ENCODE measurements around the gene CYFIP1.

The CYFIP1 gene

DNA sequence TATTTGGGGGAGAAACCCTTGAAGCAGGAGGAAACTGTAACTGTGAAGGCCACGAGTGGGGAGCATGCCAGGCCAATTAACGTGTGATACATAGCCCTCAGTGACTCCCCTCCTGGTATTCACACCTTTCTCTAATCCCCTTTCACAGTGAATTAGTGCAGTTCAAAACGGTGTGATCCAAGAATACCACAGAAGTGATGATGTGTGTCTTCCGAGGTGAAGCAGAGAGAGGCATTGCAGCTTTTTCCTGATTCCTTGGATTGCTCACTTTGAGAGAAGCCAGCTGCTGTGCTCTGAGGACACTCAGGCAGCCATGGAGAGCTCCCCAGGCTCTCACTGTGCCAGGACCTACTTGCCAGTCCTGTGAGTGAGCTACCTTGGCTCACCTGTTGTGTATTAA lies 124.4 kb downstream of the CYFIP1 start:
- no peak overlapping the region for H3K4me3 ChIP-seq (ENCODE audit: low read depth, low read length)
- TF ChIP-seq CTCF (IDR thresholded peaks at IDR 0.05; ENCODE audit: borderline replicate concordance, insufficient read depth, low read depth, low read length) = no peak

GRCh38 chr15:22851513-22851912 lies 128.7 kb downstream of the CYFIP1 start:
- H3K4me3 ChIP-seq (ENCODE audit: low read depth, low read length) = no peak overlapping the region
- TF ChIP-seq CTCF (IDR thresholded peaks at IDR 0.05; ENCODE audit: borderline replicate concordance, insufficient read depth, low read depth, low read length) = no peak

DNA sequence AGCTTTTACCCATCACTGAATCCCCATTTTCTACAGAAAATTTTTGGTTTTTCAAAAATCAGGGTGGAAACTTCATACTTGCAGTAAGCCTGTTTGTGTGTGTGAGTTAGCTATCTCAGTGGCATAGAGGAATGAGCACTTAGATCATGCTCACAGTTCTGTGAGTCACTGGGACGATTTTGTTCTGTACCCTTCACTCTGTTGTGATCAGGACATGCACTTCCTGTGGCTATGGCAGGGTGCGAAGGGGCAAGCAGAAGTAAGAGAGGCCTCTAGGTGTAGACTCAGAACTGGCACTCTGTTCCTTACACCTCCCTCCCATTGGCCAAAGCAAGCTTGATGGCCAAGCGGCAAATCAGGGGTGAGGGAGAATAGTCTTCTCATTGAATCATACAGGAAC lies 130.1 kb downstream of the CYFIP1 start:
- no peak overlapping the region for H3K4me3 ChIP-seq (ENCODE audit: low read depth, low read length)
- TF ChIP-seq CTCF (IDR thresholded peaks at IDR 0.05; ENCODE audit: borderline replicate concordance, insufficient read depth, low read depth, low read length) = no peak

- no peak overlapping the region for H3K4me3 ChIP-seq (ENCODE audit: low read depth, low read length)
- no peak for TF ChIP-seq CTCF (IDR thresholded peaks at IDR 0.05; ENCODE audit: borderline replicate concordance, insufficient read depth, low read depth, low read length)
These were observed 134.1 kb downstream of the CYFIP1 start for GRCh38 chr15:22846073-22846472.

DNA sequence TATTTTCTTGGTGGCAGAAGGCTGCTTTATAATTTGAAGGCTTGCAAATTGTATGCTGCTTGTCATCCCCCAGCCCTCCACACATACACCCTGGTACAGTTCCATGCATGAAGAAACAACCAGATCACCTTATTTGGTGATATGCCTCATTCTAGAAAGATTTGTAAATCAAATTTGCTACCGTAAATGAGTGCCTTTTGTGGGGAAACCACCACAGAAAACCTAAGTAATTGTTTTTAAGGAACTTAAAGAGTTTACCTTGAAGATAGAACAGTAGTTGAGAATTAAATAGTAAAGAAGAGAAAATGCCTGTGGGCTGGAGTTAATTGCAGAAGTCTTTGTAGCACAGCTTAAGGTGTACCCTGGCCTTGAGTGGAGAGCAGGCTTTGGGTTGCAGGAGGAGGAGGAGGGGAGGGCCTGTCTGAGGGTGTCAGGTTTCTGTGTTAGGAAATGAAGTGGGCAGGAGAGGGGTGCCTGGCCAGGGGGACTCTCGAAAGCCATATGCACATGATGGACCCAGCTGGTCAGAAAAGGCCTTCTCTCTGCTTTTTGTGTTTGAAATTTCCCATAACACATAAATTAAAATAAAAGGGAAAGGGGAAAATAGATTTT lies 134.8 kb downstream of the CYFIP1 start:
- TF ChIP-seq CTCF (IDR thresholded peaks at IDR 0.05; ENCODE audit: borderline replicate concordance, insufficient read depth, low read depth, low read length) = no peak
- H3K4me3 ChIP-seq (ENCODE audit: low read depth, low read length) = no peak overlapping the region

GRCh38 chr15:22844421-22845288 lies 135.5 kb downstream of the CYFIP1 start:
- H3K4me3 ChIP-seq (ENCODE audit: low read depth, low read length) = no peak overlapping the region
- TF ChIP-seq CTCF (IDR thresholded peaks at IDR 0.05; ENCODE audit: borderline replicate concordance, insufficient read depth, low read depth, low read length) = no peak
